Activated naive CD8-positive, alpha-beta T cell treated with anti-CD3 and anti-CD28 coated beads, Interleukin-2, amount 10 ng/mL, durations not matched to agents 7 days and 5 days (primary cell): ENCODE measurements around the gene GNAZ. TPM values are rescaled to one million over a fixed set of nuclear protein-coding genes. Genes with fewer than 3 reads are reported as not detected.
A peak's percentile ranks its signal among the peaks of the same experiment; 100 is the strongest.

Experiments
- ATAC-seq: fragments of 150-1000 bp; cut with Tn5 transposase; one replicate; pipeline ENCODE4 v1.10.0; 2021; ENCODE audit warnings: low read depth, moderate library complexity
- POLR2A ChIA-PET: fragments of 350-600 bp; sonication (Branson Sonifier 250); formaldehyde crosslinking; loops from one replicate; lab custom pipeline; 2021; ENCODE audit warnings: antibody characterized with exemption; lab: Charles Lee
- DNase-seq: peaks from one replicate; pipeline ENCODE4 v3.0.0; 2021
- H3K27ac Mint-ChIP-seq: one replicate; pipeline ENCODE4 v1.8.0; 2022; ENCODE audit warnings: mild to moderate bottlenecking, mixed read lengths
- H3K27me3 Mint-ChIP-seq: one replicate; pipeline ENCODE4 v1.8.0; 2022; ENCODE audit warnings: mild to moderate bottlenecking, moderate library complexity, mixed read lengths
- H3K36me3 Mint-ChIP-seq: one replicate; pipeline ENCODE4 v1.8.0; 2021; ENCODE audit warnings: mild to moderate bottlenecking, mixed read lengths
- H3K4me1 Mint-ChIP-seq: one replicate; pipeline ENCODE4 v1.8.0; 2021; ENCODE audit warnings: mixed read lengths
- H3K4me3 Mint-ChIP-seq: one replicate; pipeline ENCODE4 v1.8.0; 2022; ENCODE audit warnings: mild to moderate bottlenecking, moderate library complexity, mixed read lengths
- H3K9me3 Mint-ChIP-seq: one replicate; pipeline ENCODE4 v1.8.0; 2021; ENCODE audit warnings: mixed read lengths
- total RNA-seq, 2 experiments: library from RNA; stranded (reverse); gene quantifications; one replicate each; pipeline ENCODE4 v1.2.3, GENCODE V29; 2021

Gene GNAZ
- total RNA-seq, 2 experiments from 2014 or later = 0.20 to 0.22 TPM

DNA sequence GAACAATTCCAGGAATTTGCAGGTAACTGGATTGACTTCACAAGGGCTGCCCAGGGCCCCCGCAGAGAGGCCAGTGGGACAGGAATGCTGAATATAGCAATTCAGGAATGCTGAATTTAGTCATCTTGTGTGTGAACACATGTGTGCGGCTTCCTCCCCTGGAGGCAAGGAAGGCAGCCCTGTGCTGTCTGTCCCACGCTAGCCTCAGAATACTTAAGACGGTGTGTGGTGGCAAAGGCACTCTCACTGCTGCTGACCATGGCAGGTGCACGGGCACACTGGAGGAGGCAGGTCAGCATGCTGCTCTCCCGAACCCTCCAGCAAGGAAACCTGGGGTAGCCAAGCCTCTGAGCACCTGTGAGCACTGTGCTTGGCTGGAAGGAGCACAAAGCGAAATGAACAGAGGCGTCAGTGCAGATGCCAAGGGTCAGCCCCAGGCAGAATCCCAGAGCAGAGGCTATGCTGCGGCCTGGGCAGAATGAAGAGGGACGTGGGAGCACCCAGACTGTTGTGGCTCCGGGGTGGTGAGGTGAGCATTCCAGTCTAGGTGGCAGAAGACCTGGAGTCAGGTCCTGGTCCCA is 2.7 kb downstream of the GNAZ start:
- H3K9me3 Mint-ChIP-seq = no peaks in the 10 kb centered on the region
- no peak overlapping the region for H3K4me3 Mint-ChIP-seq
- no peaks in the 10 kb centered on the region for H3K36me3 Mint-ChIP-seq
- H3K27me3 Mint-ChIP-seq = peaks cover 41% of the 10 kb centered on the region
- H3K27ac Mint-ChIP-seq = no peak overlapping the region
- no peak for ATAC-seq
- POLR2A ChIA-PET = no interaction called here
- H3K4me1 Mint-ChIP-seq = peaks cover 4% of the 10 kb centered on the region
- DNase-seq = peak; percentile 21

DNA sequence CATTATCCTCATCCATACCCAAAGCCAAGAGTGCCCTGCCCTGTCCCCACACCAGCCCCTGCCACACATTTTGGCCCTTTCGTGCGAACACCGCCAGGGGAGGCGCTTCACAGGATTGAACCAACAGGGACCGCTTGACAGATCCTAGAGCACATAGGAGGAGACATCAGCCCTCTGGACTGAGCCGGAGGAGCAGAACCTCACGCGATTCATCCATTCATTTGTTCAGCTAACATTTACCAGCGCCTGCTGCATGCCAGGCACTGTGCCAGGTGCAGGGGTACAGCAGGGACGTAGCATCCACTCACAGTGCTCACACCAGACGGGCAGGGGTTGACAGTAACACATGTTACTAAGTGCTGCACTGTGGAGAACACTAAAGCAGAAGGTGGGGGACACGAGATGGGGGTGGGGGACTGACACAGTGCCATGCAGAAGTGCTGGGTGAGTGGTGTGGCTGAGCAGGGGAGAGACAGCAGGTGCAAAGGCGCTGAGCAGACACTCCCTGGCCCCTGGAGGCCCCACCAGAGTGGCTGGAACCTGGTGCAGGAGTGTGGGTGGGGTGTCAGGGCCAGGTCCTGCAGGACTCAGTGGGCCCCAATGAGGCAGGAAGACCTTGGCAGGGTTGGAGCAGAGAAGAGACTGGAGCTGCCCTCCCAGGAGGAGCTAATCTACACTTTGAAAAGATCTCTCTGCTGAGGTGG is 3.4 kb downstream of the GNAZ start:
- ATAC-seq = no peak
- H3K4me1 Mint-ChIP-seq = peaks cover 4% of the 10 kb centered on the region
- no peak overlapping the region for H3K4me3 Mint-ChIP-seq
- no peak for DNase-seq
- H3K27me3 Mint-ChIP-seq = peaks cover 37% of the 10 kb centered on the region
- H3K36me3 Mint-ChIP-seq = no peaks in the 10 kb centered on the region
- H3K9me3 Mint-ChIP-seq = no peaks in the 10 kb centered on the region
- no peak overlapping the region for H3K27ac Mint-ChIP-seq
- POLR2A ChIA-PET = no interaction called here

DNA sequence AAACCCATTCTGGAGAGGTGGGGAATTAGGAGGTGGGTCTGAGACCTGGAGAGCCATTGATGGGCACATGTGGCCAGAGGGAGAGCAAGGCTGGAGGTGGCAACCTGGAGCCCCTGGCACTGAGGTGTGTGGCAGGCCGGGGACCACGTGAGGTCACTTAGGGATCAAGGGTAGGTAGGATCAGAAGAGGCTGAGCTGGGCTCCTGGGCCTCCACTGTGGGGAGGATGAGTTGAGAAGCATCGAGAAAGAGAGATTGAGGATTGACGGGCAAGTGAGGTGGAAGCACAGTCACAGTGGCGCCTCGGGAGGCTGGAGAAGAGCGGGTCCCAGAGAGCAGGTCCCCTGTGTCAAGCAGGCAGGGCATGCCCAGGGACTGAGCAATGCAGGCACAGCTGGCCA is 4.1 kb downstream of the GNAZ start:
- POLR2A ChIA-PET = no interaction called here
- peaks cover 4% of the 10 kb centered on the region for H3K4me1 Mint-ChIP-seq
- no peaks in the 10 kb centered on the region for H3K36me3 Mint-ChIP-seq
- no peak for ATAC-seq
- H3K27me3 Mint-ChIP-seq = peaks cover 29% of the 10 kb centered on the region
- H3K4me3 Mint-ChIP-seq = no peak overlapping the region
- no peaks in the 10 kb centered on the region for H3K9me3 Mint-ChIP-seq
- H3K27ac Mint-ChIP-seq = no peak overlapping the region
- no peak for DNase-seq

- Mint-ChIP-seq H3K36me3 (no peaks in the 10 kb centered on the region), H3K9me3 (no peaks in the 10 kb centered on the region), H3K4me3 (no peak overlapping the region), H3K27me3 (peaks cover 26% of the 10 kb centered on the region), H3K27ac (no peak overlapping the region), H3K4me1 (peaks cover 2% of the 10 kb centered on the region)
- POLR2A ChIA-PET = no interaction called here
- ATAC-seq = no peak
- no peak for DNase-seq
These were observed 4.7 kb downstream of the GNAZ start for GRCh38 chr22:23075050-23075449.

DNA sequence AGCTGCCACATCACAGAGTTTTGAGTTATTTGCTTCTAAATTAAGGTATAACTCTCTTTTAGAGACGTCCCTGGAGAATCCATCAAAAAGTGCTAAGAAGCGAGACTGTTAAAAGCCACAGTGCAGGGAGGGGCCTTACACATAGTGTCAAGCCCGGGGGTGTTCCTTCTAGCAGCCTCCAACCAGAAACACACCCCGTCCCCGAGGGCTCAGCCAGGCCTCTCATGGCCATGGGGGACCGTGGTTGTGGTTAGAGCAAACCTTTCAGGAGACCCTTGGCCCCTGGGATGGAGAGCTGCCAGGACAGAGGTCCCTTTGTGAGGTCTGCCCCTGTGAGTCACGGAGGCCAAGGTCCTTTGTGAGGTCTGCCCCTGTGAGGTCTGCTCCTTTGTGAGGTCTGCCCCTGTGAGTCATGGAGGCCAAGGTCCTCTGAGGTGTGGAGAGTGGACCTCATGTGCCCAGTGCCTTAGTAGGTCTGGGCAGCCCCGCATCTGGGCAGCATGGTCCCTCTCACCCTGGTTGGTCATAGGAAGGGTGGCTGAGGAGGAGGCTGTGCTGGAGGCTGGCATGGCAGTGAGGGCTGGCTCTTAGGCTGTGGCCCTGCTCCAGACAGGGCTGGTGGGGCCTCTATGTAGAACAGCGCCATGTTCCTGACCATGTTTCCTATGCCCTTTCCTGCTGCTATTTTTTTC is 5.4 kb downstream of the GNAZ start:
- ATAC-seq = no peak
- POLR2A ChIA-PET = no interaction called here
- Mint-ChIP-seq H3K36me3 (no peaks in the 10 kb centered on the region), H3K27me3 (peaks cover 26% of the 10 kb centered on the region), H3K4me1 (peaks cover 2% of the 10 kb centered on the region), H3K27ac (no peak overlapping the region), H3K9me3 (no peaks in the 10 kb centered on the region), H3K4me3 (no peak overlapping the region)
- no peak for DNase-seq

GRCh38 chr22:23076896-23077572 is 6.7 kb downstream of the GNAZ start:
- peaks cover 4% of the 10 kb centered on the region for H3K4me1 Mint-ChIP-seq
- no peaks in the 10 kb centered on the region for H3K9me3 Mint-ChIP-seq
- no peak overlapping the region for H3K4me3 Mint-ChIP-seq
- ATAC-seq (no peak), DNase-seq (no peak)
- POLR2A ChIA-PET = no interaction called here
- H3K27me3 Mint-ChIP-seq = peaks cover 15% of the 10 kb centered on the region
- peak overlapping the region; percentile 56 for H3K27ac Mint-ChIP-seq
- H3K36me3 Mint-ChIP-seq = no peaks in the 10 kb centered on the region

GRCh38 chr22:23077627-23078461 is 7.5 kb downstream of the GNAZ start:
- Mint-ChIP-seq H3K27me3 (peaks cover 11% of the 10 kb centered on the region), H3K4me1 (peaks cover 4% of the 10 kb centered on the region), H3K4me3 (no peak overlapping the region), H3K27ac (no peak overlapping the region), H3K36me3 (no peaks in the 10 kb centered on the region), H3K9me3 (no peaks in the 10 kb centered on the region)
- no peak for ATAC-seq
- no peak for DNase-seq
- POLR2A ChIA-PET = no interaction called here

DNA sequence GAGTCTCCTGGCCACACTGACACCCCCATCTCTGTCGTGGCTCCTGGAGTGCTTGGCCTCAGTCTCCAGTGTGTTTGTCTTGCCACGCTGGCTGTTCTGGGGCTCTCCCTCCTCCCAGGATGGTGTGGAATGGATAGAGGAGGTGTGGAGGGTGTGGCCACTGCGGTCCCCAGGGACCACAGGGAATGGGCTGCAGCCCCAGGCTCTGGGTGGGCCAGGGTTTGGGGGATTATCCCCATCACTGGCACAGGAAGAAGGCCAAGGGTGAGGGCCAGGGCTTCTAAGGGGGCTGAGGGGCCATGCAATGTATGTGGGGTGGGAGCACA is 8.1 kb downstream of the GNAZ start:
- no peak overlapping the region for H3K27ac Mint-ChIP-seq
- POLR2A ChIA-PET = no interaction called here
- no peaks in the 10 kb centered on the region for H3K9me3 Mint-ChIP-seq

GRCh38 chr22:23079240-23079768 is 9.0 kb downstream of the GNAZ start:
- DNase-seq (no peak), ATAC-seq (no peak)
- Mint-ChIP-seq H3K27ac (no peak overlapping the region), H3K36me3 (no peaks in the 10 kb centered on the region), H3K4me3 (no peak overlapping the region), H3K9me3 (no peaks in the 10 kb centered on the region), H3K4me1 (peaks cover 4% of the 10 kb centered on the region), H3K27me3 (peaks cover 10% of the 10 kb centered on the region)
- POLR2A ChIA-PET = no interaction called here

More for the DNA sequence above, 8.1 kb downstream of the GNAZ start:
- ATAC-seq = no peak
- Mint-ChIP-seq H3K27me3 (peaks cover 15% of the 10 kb centered on the region), H3K36me3 (no peaks in the 10 kb centered on the region), H3K4me1 (peaks cover 4% of the 10 kb centered on the region), H3K4me3 (no peak overlapping the region)
- no peak for DNase-seq

DNA sequence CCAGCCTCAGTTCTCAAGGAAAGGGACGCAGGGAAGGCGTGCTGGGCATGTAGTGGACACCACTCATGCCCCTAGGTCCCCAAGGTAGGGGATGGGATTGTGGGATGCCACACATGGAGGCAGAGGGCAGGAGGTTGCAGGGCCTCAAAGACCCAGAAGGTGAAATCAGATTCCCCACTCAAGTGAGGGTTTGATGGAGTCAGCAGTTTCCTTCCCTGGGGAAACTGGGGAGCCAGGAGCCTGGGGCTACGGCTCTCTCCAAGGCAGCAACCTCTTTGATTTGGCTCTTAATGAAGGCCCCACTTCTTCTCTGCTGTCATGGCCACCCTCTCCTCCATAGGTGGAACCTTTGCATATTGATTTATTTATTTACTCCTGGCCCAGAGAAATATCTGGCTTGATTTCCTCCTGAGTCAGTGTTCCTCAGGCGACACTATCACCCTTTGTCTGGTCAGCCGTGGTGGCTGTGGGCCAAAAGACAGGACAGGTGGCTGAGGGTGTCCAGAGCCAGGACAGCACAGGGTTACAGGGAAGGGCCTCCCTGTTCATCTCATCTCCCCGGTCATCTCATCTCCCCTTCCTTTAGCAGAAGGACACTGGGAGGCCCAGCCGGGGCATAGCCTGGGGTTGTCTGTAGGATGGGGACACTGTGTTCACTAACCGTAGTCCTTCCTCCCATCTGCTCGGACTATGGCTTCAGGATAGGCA is 9.6 kb downstream of the GNAZ start:
- no peak for DNase-seq
- Mint-ChIP-seq H3K36me3 (no peaks in the 10 kb centered on the region), H3K9me3 (no peaks in the 10 kb centered on the region), H3K4me3 (no peak overlapping the region), H3K27ac (no peak overlapping the region), H3K4me1 (peaks cover 4% of the 10 kb centered on the region), H3K27me3 (peaks cover 8% of the 10 kb centered on the region)
- POLR2A ChIA-PET = no interaction called here
- no peak for ATAC-seq

GRCh38 chr22:23080613-23081290 is 10.4 kb downstream of the GNAZ start:
- POLR2A ChIA-PET = no interaction called here
- no peak for ATAC-seq
- H3K4me3 Mint-ChIP-seq = no peak overlapping the region
- H3K4me1 Mint-ChIP-seq = peaks cover 4% of the 10 kb centered on the region
- no peaks in the 10 kb centered on the region for H3K9me3 Mint-ChIP-seq
- no peak for DNase-seq
- H3K27ac Mint-ChIP-seq = no peak overlapping the region
- H3K36me3 Mint-ChIP-seq = no peaks in the 10 kb centered on the region
- H3K27me3 Mint-ChIP-seq = peaks cover 11% of the 10 kb centered on the region
